Muscle layer of colon (tissue), 2 donors: ENCODE data around the gene DCAF17.

Experiments
- H3K27ac ChIP-seq: one replicate; pipeline ENCODE4 v1.7.0; 2013; ENCODE audit warnings: low read depth, mild to moderate bottlenecking, low read length, moderate library complexity
- H3K27me3 ChIP-seq, 2 donors: one replicate each; pipeline ENCODE4 v1.7.0; 2013; ENCODE audit warnings: low read length in 2 of 2, mild to moderate bottlenecking in 2 of 2; ENCODE audit not compliant: insufficient read depth in 2 of 2, control insufficient read depth in 1 of 2
- H3K36me3 ChIP-seq: one replicate; pipeline ENCODE4 v1.7.0; 2013; ENCODE audit warnings: mild to moderate bottlenecking, low read length; ENCODE audit not compliant: insufficient read depth
- H3K4me1 ChIP-seq: one replicate; pipeline ENCODE4 v1.7.0; 2013; ENCODE audit warnings: mild to moderate bottlenecking, low read length; ENCODE audit not compliant: insufficient read depth
- H3K4me3 ChIP-seq, 2 donors: one replicate each; pipeline ENCODE4 v1.7.0; 2013; ENCODE audit warnings: low read length in 2 of 2, low read depth in 1 of 2, mild to moderate bottlenecking in 1 of 2, moderate library complexity in 1 of 2
- H3K9ac ChIP-seq: one replicate; pipeline ENCODE4 v1.7.0; 2013; ENCODE audit warnings: low read length
- H3K9me3 ChIP-seq: one replicate; pipeline ENCODE4 v1.7.0; 2013; ENCODE audit warnings: mild to moderate bottlenecking, low read length
- donor health status: abdominal sarcoma.
- donor health status: Adenocarcinoma of cecum.

The DCAF17 gene, protein sequence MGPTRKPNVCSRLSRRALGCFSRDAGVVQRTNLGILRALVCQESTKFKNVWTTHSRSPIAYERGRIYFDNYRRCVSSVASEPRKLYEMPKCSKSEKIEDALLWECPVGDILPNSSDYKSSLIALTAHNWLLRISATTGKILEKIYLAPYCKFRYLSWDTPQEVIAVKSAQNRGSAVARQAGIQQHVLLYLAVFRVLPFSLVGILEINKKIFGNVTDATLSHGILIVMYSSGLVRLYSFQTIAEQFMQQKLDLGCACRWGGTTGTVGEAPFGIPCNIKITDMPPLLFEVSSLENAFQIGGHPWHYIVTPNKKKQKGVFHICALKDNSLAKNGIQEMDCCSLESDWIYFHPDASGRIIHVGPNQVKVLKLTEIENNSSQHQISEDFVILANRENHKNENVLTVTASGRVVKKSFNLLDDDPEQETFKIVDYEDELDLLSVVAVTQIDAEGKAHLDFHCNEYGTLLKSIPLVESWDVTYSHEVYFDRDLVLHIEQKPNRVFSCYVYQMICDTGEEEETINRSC

DNA sequence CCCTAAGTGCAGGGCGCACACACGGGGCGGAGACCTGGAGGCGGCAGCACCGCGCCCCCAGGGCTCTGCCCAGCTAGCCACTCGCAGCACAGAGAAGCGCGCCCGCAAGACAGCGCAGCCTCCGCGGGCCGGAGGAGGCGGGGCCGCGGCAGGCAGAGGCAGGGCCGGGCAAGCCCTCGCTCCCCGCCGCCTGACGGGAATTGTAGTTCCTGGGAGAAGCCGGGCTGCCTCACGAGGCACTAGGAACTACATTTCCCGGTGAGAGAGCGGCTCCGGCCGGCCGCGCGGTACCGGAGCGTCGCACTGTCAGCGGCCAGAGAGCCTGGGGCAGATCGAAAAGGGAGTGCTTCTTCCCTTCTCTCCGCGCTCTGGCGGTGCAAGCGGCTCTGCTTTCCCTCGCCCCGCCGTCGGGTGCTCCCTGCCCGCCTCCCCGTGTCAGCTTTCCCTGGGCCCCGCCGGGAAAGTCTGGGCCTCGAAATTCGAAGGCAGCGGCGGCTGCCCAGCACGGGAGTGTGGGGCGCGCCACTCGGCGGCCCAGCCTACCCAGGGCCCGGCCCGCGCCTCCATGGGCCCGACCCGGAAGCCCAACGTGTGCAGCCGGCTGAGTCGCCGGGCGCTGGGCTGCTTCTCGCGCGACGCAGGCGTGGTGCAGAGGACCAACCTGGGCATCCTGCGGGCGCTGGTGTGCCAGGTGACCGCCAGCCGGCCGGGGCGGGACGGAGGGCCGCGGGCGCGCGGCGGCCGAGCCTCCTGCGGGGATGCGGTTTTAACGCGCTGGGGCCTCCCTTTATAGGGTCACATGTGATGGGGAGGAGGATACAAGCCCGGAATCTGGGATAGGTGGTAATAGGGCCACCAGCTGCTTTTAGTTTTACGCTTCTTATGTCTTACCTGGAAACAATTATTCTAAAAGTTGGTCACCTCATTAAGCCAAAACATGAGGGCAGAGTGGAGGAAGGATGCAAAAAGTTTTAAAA, at the start of gene DCAF17:
Gene DCAF17 (plus strand): TSS at position 214 of the 977 bp plus-strand sequence. CDS start 352 bp downstream, at position 566.
- Histone ChIP-seq H3K36me3 (peaks cover 14% of the 10 kb centered on the region), H3K4me3 (peak within 1 kb of the TSS; percentile 63 to 79), H3K4me1 (peaks cover 36% of the 10 kb centered on the region), H3K27ac (peak within 1 kb of the TSS; percentile 97), H3K27me3 (no peaks in the 10 kb centered on the region), H3K9me3 (no peaks in the 10 kb centered on the region), H3K9ac (peak within 1 kb of the TSS; percentile 46)

GRCh38 chr2:171386627-171387026, 47.4 kb upstream of the DCAF17 start:
- H3K27ac ChIP-seq, result no peak overlapping the region
- H3K4me1 ChIP-seq, result no peaks in the 10 kb centered on the region
- no peak overlapping the region for H3K4me3 ChIP-seq
- H3K36me3 ChIP-seq, result peaks cover 5% of the 10 kb centered on the region
- H3K9ac ChIP-seq, result no peak overlapping the region
- H3K9me3 ChIP-seq, result no peaks in the 10 kb centered on the region
- no peaks in the 10 kb centered on the region for H3K27me3 ChIP-seq

- Histone ChIP-seq H3K9ac (no peak overlapping the region), H3K27ac (no peak overlapping the region), H3K4me3 (no peak overlapping the region), H3K27me3 (no peaks in the 10 kb centered on the region), H3K9me3 (no peaks in the 10 kb centered on the region), H3K36me3 (peaks cover 5% of the 10 kb centered on the region), H3K4me1 (no peaks in the 10 kb centered on the region)
Observed at GRCh38 chr2:171387052-171387451, 47.0 kb upstream of the DCAF17 start.

- Histone ChIP-seq H3K27ac (no peak overlapping the region), H3K4me1 (no peaks in the 10 kb centered on the region), H3K27me3 (no peaks in the 10 kb centered on the region), H3K9ac (no peak overlapping the region), H3K36me3 (no peaks in the 10 kb centered on the region), H3K4me3 (no peak overlapping the region), H3K9me3 (no peaks in the 10 kb centered on the region)
Observed at GRCh38 chr2:171389325-171389724, 44.7 kb upstream of the DCAF17 start.

DNA sequence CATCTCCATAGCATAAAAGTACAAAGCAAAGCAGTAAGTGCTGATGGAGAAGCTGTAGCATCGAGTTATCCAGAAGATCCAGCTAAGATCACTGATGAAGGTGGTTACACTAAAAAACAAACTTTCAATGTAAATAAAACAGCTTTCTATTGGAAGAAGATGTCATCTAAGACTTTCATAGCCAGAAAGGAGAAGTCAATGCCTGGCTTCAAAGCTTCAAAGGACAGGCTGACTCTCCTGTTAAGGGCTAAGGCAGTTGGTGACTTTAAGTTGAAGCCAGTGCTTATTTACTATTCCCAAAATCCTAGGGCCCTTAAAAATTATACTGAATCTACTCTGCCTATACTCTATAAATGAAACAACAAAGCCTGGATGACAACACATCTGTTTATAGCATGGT, 44.2 kb upstream of the DCAF17 start:
- Histone ChIP-seq H3K36me3 (no peaks in the 10 kb centered on the region), H3K27ac (no peak overlapping the region), H3K9ac (no peak overlapping the region), H3K9me3 (no peaks in the 10 kb centered on the region), H3K4me1 (no peaks in the 10 kb centered on the region), H3K27me3 (no peaks in the 10 kb centered on the region), H3K4me3 (no peak overlapping the region)

- H3K9ac ChIP-seq, result no peak overlapping the region
- H3K9me3 ChIP-seq, result no peaks in the 10 kb centered on the region
- H3K27ac ChIP-seq, result no peak overlapping the region
- H3K4me1 ChIP-seq, result no peaks in the 10 kb centered on the region
- no peaks in the 10 kb centered on the region for H3K27me3 ChIP-seq
- H3K4me3 ChIP-seq, result no peak overlapping the region
- no peaks in the 10 kb centered on the region for H3K36me3 ChIP-seq
Observed at GRCh38 chr2:171390941-171391516, 43.0 kb upstream of the DCAF17 start.

GRCh38 chr2:171391532-171391931, 42.5 kb upstream of the DCAF17 start:
- Histone ChIP-seq H3K9ac (no peak overlapping the region), H3K4me3 (no peak overlapping the region), H3K9me3 (no peaks in the 10 kb centered on the region), H3K36me3 (no peaks in the 10 kb centered on the region), H3K27me3 (no peaks in the 10 kb centered on the region), H3K27ac (no peak overlapping the region), H3K4me1 (no peaks in the 10 kb centered on the region)

DNA sequence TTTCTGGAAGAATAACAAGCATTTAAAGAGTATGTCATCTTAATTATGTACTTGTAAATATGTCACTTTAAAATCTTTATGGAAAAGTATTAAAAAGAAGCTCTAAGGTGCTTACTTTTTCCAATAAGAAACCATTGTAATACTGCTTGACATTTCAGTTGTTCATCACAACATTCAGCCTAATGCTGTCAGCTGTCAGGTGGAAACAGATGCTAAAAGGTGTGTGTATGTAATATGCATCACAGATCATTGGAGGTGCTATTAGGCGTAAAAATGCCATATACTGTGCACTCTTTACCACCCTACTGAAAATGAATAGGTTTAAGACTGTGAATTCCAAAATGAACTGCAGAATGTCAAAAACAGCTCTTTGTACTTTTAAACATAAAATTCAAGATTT, 40.5 kb upstream of the DCAF17 start:
- H3K9ac ChIP-seq, result no peak overlapping the region
- H3K4me1 ChIP-seq, result no peaks in the 10 kb centered on the region
- H3K4me3 ChIP-seq, result no peak overlapping the region
- no peaks in the 10 kb centered on the region for H3K27me3 ChIP-seq
- no peaks in the 10 kb centered on the region for H3K9me3 ChIP-seq
- no peak overlapping the region for H3K27ac ChIP-seq
- H3K36me3 ChIP-seq, result no peaks in the 10 kb centered on the region

DNA sequence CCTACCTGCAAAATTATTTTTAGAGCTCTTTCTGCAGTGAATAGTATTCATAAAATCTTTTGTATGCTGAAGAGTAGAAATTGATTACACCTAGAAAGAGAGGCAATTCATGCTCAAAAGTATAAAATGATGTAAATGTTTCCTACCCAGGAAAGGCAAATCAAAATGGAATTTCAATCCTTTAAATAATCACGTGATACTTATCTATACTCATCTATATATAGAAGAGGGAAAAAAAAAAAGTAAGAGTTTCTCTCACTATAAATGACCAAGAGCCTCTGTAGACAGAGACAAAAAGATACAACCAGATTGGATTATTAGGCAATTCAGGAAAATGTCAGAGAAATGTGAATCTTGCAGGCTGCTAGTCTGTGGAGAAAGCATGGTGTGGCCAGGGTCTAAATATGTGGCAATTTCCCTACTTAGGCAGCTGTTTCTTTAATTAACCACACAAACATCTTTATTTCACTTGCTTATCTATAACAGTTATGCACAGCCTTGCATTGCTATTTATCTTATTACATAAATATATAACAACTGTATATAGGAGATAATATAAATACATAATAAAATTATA, 39.8 kb upstream of the DCAF17 start:
- Histone ChIP-seq H3K9ac (no peak overlapping the region), H3K4me3 (no peak overlapping the region), H3K36me3 (no peaks in the 10 kb centered on the region), H3K9me3 (no peaks in the 10 kb centered on the region), H3K27me3 (no peaks in the 10 kb centered on the region), H3K4me1 (no peaks in the 10 kb centered on the region), H3K27ac (no peak overlapping the region)

DNA sequence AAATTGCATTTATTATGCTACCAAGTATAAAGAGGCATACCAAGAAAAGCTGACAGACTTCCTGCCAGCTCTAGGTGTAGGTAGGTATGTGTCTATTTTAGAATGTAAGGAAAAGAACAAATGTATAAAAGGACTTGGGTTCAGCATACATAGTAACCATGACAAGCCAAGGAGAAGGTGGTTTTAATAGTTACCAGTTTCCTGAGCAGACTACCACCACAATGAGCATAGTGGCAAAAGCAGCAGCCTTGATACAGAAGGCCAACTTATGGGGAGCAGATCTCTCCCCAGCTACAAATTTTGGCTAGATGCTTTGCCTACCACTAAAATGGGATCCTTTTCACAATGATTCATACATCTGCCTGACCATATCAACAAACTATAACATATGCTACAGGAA, 34.7 kb upstream of the DCAF17 start:
- Histone ChIP-seq H3K4me3 (no peak overlapping the region), H3K27ac (no peak overlapping the region), H3K4me1 (no peaks in the 10 kb centered on the region), H3K9ac (no peak overlapping the region), H3K36me3 (no peaks in the 10 kb centered on the region), H3K27me3 (no peaks in the 10 kb centered on the region), H3K9me3 (no peaks in the 10 kb centered on the region)

DNA sequence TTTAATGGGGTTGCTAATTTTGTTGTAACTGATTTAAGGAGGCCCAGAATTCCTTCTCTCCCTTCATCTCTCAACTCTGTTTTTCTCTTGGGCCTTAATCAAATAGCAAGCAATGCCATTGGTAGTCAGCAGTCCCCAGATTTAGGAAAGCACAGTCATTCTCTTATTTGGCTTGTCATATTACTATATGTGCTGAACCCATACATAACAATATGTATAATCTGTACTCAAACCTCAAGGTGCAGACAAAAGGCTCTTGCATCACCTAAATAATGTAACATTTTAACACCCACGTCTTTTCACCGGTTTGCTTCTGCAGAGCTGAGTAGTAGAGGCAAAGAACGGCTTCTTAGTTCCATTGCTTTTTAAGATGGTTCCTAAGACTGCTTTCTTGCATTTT, 33.6 kb upstream of the DCAF17 start:
- Histone ChIP-seq H3K27me3 (no peaks in the 10 kb centered on the region), H3K9ac (no peak overlapping the region), H3K9me3 (no peaks in the 10 kb centered on the region), H3K36me3 (no peaks in the 10 kb centered on the region), H3K4me3 (no peak overlapping the region), H3K4me1 (no peaks in the 10 kb centered on the region), H3K27ac (no peak overlapping the region)
